Uterus (tissue), 4 donors: ENCODE results near the gene CXXC4. TPM values are rescaled to one million over a fixed set of nuclear protein-coding genes. Genes with fewer than 3 reads are reported as not detected.

ENCODE experiments used
- DNase-seq, 2 donors: peaks; one replicate each; pipeline ENCODE4 v3.0.0-alpha.2; 2019 to 2020
- H3K27ac ChIP-seq, 2 donors: fragments of 200-600 bp; sonication (generic); 1 replicate in 1 of 2; 2 replicates in 1 of 2; pipeline ENCODE4 v1.5.1; 2016 to 2018
- H3K27me3 ChIP-seq, 2 donors: fragments of 200-600 bp; sonication (generic); one replicate each; pipeline ENCODE4 v1.5.1; 2018 to 2019; ENCODE audit warnings: control low read depth in 1 of 2
- H3K36me3 ChIP-seq, 2 donors: fragments of 200-600 bp; sonication (generic); one replicate each; pipeline ENCODE4 v1.5.1; 2019; ENCODE audit warnings: control low read depth in 1 of 2
- H3K4me1 ChIP-seq, 2 donors: fragments of 200-600 bp; sonication (generic); one replicate each; pipeline ENCODE4 v1.5.1; 2018 to 2019; ENCODE audit warnings: control low read depth in 1 of 2
- H3K4me3 ChIP-seq, 2 donors: fragments of 200-600 bp; sonication (generic); 1 replicate in 1 of 2; 2 replicates in 1 of 2; pipeline ENCODE4 v1.5.1; 2018 to 2019; ENCODE audit warnings: mild to moderate bottlenecking in 1 of 2
- H3K9me3 ChIP-seq, 2 donors: fragments of 200-600 bp; sonication (generic); one replicate each; pipeline ENCODE4 v1.5.1; 2019; ENCODE audit warnings: control low read depth in 1 of 2
- POLR2A ChIP-seq, 2 donors: fragments of 450-650 bp; IDR thresholded peaks; one replicate each; pipeline ENCODE4 v1.6.1; 2016; ENCODE audit warnings: antibody characterized with exemption in 2 of 2, mild to moderate bottlenecking in 1 of 2, moderate library complexity in 1 of 2
- intact Hi-C: fragments of 100-400 bp; cut with DNase I; formaldehyde crosslinking; loops from one replicate; pipeline ENCODE4 v1.15.1; 2023; ENCODE audit warnings: low total_unique reads
- total RNA-seq, 4 donors: library from RNA; depleted of rRNA in 3 of 4; stranded (reverse); fragments of >200 nt in 3 of 4; gene quantifications; one replicate each; pipeline versions ENCODE4 v1.1.0 to v1.2.4, GENCODE V29; 2014 to 2023
- TF ChIP-seq, protein P1 (sequence below), 4 experiments: fragments of 200-600 bp in 2 of 4; fragments of 450-650 bp in 2 of 4; sonication (generic) in 2 of 4; IDR thresholded peaks; one replicate each; pipeline ENCODE4 v1.5.1; 2016 to 2019; ENCODE audit warnings: antibody characterized with exemption in 4 of 4, mild to moderate bottlenecking in 2 of 4, moderate library complexity in 1 of 4
- donor health status: DM: yes; HTN: yes; CAD: no.

Gene CXXC4
- total RNA-seq, 4 donors from 2014 or later = 0.51 to 3.8 (median 2.0) TPM

DNA sequence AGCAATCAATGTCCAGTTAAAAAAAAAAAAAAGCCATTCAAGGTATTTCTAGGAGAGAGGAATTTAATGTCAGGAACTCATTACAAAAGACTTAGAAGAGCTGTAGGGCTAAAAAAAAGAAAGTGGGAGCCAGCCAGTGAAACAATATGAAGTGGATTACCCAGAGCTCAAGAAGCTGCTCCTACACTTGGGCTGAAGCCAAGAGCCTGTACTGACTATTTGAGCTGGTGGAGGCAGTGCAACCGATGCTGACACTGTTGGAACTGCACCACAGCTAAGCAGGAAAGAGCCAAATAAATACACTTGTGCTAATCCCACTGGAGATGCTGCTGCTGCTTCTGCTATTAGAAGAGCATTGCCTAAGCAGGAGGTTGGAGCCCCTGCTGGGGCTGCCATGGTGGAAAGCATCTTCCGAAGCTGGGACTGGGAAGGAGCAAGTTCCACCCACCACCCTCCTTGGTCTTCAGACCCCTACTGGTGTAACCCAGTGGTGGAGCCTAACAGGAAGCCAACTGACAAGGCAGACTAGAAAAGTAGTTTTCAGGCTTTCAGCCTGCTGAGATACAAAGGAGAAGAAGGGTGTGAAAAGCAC, 65.4 kb downstream of the CXXC4 start:
- TF ChIP-seq, protein P1, sequence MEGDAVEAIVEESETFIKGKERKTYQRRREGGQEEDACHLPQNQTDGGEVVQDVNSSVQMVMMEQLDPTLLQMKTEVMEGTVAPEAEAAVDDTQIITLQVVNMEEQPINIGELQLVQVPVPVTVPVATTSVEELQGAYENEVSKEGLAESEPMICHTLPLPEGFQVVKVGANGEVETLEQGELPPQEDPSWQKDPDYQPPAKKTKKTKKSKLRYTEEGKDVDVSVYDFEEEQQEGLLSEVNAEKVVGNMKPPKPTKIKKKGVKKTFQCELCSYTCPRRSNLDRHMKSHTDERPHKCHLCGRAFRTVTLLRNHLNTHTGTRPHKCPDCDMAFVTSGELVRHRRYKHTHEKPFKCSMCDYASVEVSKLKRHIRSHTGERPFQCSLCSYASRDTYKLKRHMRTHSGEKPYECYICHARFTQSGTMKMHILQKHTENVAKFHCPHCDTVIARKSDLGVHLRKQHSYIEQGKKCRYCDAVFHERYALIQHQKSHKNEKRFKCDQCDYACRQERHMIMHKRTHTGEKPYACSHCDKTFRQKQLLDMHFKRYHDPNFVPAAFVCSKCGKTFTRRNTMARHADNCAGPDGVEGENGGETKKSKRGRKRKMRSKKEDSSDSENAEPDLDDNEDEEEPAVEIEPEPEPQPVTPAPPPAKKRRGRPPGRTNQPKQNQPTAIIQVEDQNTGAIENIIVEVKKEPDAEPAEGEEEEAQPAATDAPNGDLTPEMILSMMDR (IDR thresholded peaks at IDR 0.05) = no peak
- no peak for TF ChIP-seq POLR2A (IDR thresholded peaks at IDR 0.05)
- no peaks in the 10 kb centered on the region for H3K9me3 ChIP-seq

DNA sequence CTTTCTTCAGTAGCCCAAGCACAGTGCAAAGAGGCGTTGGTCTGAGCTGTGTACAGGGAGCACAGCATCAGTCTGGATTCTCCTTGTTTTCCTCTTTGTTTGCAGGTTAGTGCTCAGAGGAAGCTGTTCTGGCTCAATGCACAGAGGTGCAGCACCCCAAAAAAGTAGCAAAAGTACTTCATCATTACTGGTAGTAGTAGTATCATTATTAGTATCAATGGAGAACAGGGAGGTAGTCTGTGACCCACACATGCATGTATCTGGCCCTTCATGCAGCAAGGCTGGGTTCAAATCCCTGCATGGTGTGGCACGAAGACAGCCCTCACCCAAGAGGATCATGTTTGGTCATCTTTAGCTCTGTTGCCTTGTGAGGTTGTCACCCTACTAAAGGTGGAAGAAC, 68.7 kb downstream of the CXXC4 start:
- no peak overlapping the region for H3K27ac ChIP-seq
- H3K4me3 ChIP-seq = no peak overlapping the region
- intact Hi-C loops = no loop called here
- no peaks in the 10 kb centered on the region for H3K27me3 ChIP-seq
- no peaks in the 10 kb centered on the region for H3K4me1 ChIP-seq
- H3K36me3 ChIP-seq = no peaks in the 10 kb centered on the region
- H3K9me3 ChIP-seq = no peaks in the 10 kb centered on the region
- DNase-seq = no peak
- TF ChIP-seq, protein P1 (IDR thresholded peaks at IDR 0.05) = no peak
- TF ChIP-seq POLR2A (IDR thresholded peaks at IDR 0.05) = no peak

More for the DNA sequence above, 65.4 kb downstream of the CXXC4 start:
- Histone ChIP-seq H3K4me3 (no peak overlapping the region), H3K4me1 (no peaks in the 10 kb centered on the region), H3K27ac (no peak overlapping the region), H3K36me3 (no peaks in the 10 kb centered on the region), H3K27me3 (no peaks in the 10 kb centered on the region)
- intact Hi-C loops = no loop called here
- DNase-seq = no peak

DNA sequence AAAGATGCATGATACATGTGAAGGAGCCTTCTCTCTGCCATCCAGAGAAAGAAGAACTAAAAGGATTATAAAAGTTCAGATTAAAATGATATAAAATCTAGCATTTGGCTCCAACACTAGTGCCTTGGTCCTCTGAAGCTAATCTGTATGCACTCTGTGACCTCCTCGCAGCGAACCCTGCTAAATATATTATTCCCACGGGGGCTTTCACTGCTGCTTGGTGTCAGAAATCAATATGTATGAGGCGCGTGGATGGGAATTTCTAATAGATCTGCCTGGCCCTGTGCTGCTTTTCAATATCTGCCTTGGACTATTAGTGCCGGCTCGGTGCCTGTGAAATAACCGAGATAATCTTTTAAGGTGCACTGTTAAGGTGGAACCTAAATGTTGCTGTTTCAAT, 69.7 kb downstream of the CXXC4 start:
- no peak for DNase-seq
- Histone ChIP-seq H3K9me3 (no peaks in the 10 kb centered on the region), H3K4me3 (peak overlapping the region in 1 of 2 donors; percentile 19), H3K27ac (no peak overlapping the region), H3K4me1 (no peaks in the 10 kb centered on the region), H3K36me3 (no peaks in the 10 kb centered on the region), H3K27me3 (no peaks in the 10 kb centered on the region)
- intact Hi-C loops = no loop called here
- TF ChIP-seq, protein P1 (IDR thresholded peaks at IDR 0.05) = no peak
- TF ChIP-seq POLR2A (IDR thresholded peaks at IDR 0.05) = no peak

DNA sequence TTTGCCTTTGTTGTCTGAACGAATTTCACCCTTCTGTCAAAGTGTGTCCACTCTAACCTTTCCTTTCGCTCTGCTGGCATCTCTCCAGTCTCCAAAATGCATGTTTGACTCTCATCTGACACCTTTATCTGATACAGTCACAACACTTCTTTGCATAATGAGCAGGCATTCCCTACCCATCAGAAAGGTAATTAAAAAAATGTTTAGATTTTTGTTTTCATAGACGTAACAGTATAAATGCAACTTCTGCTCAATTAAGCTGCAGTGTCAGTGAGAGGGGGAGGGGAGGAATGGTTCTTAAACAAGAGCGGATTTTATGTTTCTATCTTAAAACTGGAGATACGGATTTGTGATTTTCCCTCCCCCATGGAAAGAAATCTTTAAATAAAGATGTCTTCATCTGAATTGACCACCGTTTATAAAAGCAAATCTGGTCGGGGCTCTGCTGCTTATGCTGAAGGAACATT, 70.2 kb downstream of the CXXC4 start:
- H3K4me1 ChIP-seq = no peaks in the 10 kb centered on the region
- H3K9me3 ChIP-seq = no peaks in the 10 kb centered on the region
- H3K36me3 ChIP-seq = no peaks in the 10 kb centered on the region
- no peak for TF ChIP-seq POLR2A (IDR thresholded peaks at IDR 0.05)
- TF ChIP-seq, protein P1 (IDR thresholded peaks at IDR 0.05) = no peak
- H3K27me3 ChIP-seq = no peaks in the 10 kb centered on the region
- no peak overlapping the region for H3K27ac ChIP-seq
- intact Hi-C loops = no loop called here
- DNase-seq = no peak
- H3K4me3 ChIP-seq = peak overlapping the region in 1 of 2 donors; percentile 19

DNA sequence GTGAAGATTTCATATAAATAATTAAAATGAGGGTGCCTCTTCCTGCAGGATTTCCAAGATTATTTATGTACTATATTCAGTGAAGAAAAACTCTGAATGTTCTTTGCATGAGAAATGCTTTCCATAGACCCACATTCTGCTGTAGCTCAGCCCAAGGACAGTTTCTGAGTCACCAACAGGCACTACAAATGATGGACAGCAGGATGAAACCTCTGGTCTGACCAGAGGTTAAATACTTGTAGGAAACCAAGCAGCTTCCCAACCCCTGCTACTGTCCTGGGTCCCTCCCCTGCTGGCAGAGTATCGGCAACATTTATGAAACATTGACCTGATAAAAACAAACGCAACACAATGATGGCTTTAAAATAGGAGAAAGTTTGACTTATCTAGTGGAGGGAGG, 73.1 kb downstream of the CXXC4 start:
- Histone ChIP-seq H3K4me3 (no peak overlapping the region), H3K27me3 (no peaks in the 10 kb centered on the region), H3K36me3 (no peaks in the 10 kb centered on the region), H3K9me3 (no peaks in the 10 kb centered on the region), H3K27ac (no peak overlapping the region), H3K4me1 (no peaks in the 10 kb centered on the region)
- intact Hi-C loops = no loop called here
- TF ChIP-seq, protein P1 (IDR thresholded peaks at IDR 0.05) = no peak
- TF ChIP-seq POLR2A (IDR thresholded peaks at IDR 0.05) = no peak
- DNase-seq = no peak
